ENCODE measurements around the gene TECPR1. TPM values are rescaled to one million over a fixed set of nuclear protein-coding genes. Genes with fewer than 3 reads are reported as not detected.

The TECPR1 gene
- total and polyA plus RNA-seq, 2 experiments from 2014 or later: 4.6 to 24.4 TPM

GRCh38 chr7:98170966-98171365 lies 81.1 kb downstream of the TECPR1 start (continued):
- TF ChIP-seq ZNF462 (CRISPR knock-in tag; IDR thresholded peaks at IDR 0.05) (no peak), ETS1 (IDR thresholded peaks at IDR 0.05) (no peak), EZH2 (IDR thresholded peaks at IDR 0.05; ENCODE audit: low read depth, unreplicated experiment) (no peak), POLR2AphosphoS5 (IDR thresholded peaks at IDR 0.05; ENCODE audit: low read depth) (no peak), ZNF331 (CRISPR knock-in tag; IDR thresholded peaks at IDR 0.05; ENCODE audit: low read depth) (no peak), JUNB (IDR thresholded peaks at IDR 0.05; ENCODE audit: unreplicated experiment) (no peak), EZH2phosphoT487 (IDR thresholded peaks at IDR 0.05; ENCODE audit: unreplicated experiment) (no peak), NANOG (IDR thresholded peaks at IDR 0.05; ENCODE audit: borderline replicate concordance) (no peak), STAT1 (IDR thresholded peaks at IDR 0.05; ENCODE audit: unreplicated experiment) (no peak)

All from GM23338 (cell line).